HG03039 (cell line): Measurements from ENCODE around the gene FETUB.
"Not testable (repeated sequence)": the region's sequence is repeated elsewhere in the genome, so short reads cannot be mapped to it uniquely, and the experiment has no call there.

Experiments
- ATAC-seq: cut with Tn5 transposase; IDR thresholded peaks from one replicate; pipeline ENCODE4 v1.9.1; 2021; ENCODE audit warnings: mild to moderate bottlenecking, moderate library complexity; ENCODE audit not compliant: unreplicated experiment

Gene FETUB

GRCh38 chr3:186630950-186631641 is 9.1 kb upstream of the FETUB start:
- ATAC-seq = no peak

- ATAC-seq = no peak
Measured at GRCh38 chr3:186633481-186633880, 6.7 kb upstream of the FETUB start.

- ATAC-seq = not testable (repeated sequence)
Measured at GRCh38 chr3:186634207-186634606, 6.0 kb upstream of the FETUB start.

- ATAC-seq = no peak
Measured at GRCh38 chr3:186635532-186635931, 4.7 kb upstream of the FETUB start.

GRCh38 chr3:186636536-186636935 is 3.7 kb upstream of the FETUB start:
- ATAC-seq = no peak

- ATAC-seq = no peak
Measured at GRCh38 chr3:186637686-186638085, 2.5 kb upstream of the FETUB start.

- no peak for ATAC-seq
Measured at GRCh38 chr3:186638259-186638658, 1.9 kb upstream of the FETUB start.

- no peak for ATAC-seq
Measured at GRCh38 chr3:186640473-186640818, 247 bp downstream of the FETUB start.

GRCh38 chr3:186640929-186641328 is 730 bp downstream of the FETUB start:
- ATAC-seq = no peak

GRCh38 chr3:186642014-186642413 is 1.8 kb downstream of the FETUB start:
- no peak for ATAC-seq

GRCh38 chr3:186643493-186643892 is 3.3 kb downstream of the FETUB start:
- no peak for ATAC-seq

- ATAC-seq = no peak
Measured at GRCh38 chr3:186644683-186645082, 4.5 kb downstream of the FETUB start.

- ATAC-seq = no peak
Measured at GRCh38 chr3:186646106-186646505, 5.9 kb downstream of the FETUB start.

- ATAC-seq = no peak
Measured at GRCh38 chr3:186646841-186647240, 6.6 kb downstream of the FETUB start.

GRCh38 chr3:186648851-186649250 is 8.7 kb downstream of the FETUB start:
- no peak for ATAC-seq

- ATAC-seq = no peak
Measured at GRCh38 chr3:186651678-186652215, 11.5 kb downstream of the FETUB start.

- peak; percentile 84 for ATAC-seq
Measured at GRCh38 chr3:186653080-186653707, 13.0 kb downstream of the FETUB start.

- no peak for ATAC-seq
Measured at GRCh38 chr3:186653984-186654383, 13.8 kb downstream of the FETUB start.

GRCh38 chr3:186663361-186664118 is 23.3 kb downstream of the FETUB start:
- no peak for ATAC-seq

- ATAC-seq = no peak
Measured at GRCh38 chr3:186664119-186664495, 23.9 kb downstream of the FETUB start.

- no peak for ATAC-seq
Measured at GRCh38 chr3:186664506-186664905, 24.3 kb downstream of the FETUB start.
